CD4-positive, alpha-beta T cell treated with Interferon alpha-2 for 1 hour (primary cell): ENCODE results near the gene DEDD.
A peak's percentile ranks its signal among the peaks of the same experiment; 100 is the strongest.
"Not testable (repeated sequence)": the region's sequence is repeated elsewhere in the genome, so short reads cannot be mapped to it uniquely, and the experiment has no call there.

ENCODE experiments used
- DNase-seq, 2 donors: peaks; one replicate each; pipeline ENCODE4 v3.0.0-alpha.2; 2020 to 2022

The DEDD gene

DNA sequence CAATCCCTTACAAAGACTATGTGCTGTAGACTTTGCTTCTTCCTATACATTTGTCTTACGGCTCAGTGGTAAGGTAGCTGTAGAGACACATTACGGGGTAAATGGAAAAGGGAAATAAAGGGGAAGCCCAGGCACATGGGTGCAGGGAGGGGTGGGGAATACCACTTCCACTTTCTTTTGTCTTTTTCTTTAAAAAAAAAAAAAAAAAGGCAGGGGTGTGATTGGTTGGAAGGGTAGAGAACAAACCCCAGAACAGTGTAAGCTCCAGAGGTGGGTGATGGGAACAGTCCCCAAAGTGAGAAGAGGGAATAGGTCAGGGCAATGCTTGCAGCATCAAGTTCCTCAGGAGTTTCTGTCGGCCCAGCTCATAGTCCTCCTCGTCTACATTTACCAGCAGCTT, 10.6 kb downstream of the DEDD start:
- peak in 1 of 2 donors; percentile 19 for DNase-seq

DNA sequence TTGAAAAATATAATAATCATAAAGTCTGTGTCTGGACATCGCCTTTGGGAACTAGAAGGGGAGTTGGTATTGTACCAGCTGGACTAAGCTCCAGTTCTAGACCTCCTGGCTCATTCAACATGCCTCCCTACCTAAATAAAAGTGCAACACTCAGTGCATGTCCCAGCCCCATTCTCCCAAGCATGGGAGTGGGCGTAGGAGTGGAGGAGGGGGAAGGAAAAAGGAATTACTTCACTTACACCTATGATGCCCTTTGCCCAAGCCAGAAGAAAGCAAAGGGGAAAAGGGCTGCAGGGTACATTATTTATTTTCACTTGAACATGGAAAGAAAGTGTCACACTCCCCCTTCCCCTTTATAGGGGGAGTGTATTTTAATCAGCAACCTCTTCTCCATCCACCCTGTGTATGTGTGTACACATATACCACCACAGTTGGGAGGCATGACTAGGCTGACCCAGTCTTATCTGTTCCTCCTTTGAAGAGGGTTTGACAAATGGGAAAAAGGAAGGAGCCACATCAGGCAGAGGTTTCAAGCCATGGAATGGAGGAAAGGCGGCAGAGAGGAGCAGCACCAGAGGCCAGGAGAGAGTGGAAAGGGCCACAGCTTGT, 11.3 kb downstream of the DEDD start:
- DNase-seq, result no peak

DNA sequence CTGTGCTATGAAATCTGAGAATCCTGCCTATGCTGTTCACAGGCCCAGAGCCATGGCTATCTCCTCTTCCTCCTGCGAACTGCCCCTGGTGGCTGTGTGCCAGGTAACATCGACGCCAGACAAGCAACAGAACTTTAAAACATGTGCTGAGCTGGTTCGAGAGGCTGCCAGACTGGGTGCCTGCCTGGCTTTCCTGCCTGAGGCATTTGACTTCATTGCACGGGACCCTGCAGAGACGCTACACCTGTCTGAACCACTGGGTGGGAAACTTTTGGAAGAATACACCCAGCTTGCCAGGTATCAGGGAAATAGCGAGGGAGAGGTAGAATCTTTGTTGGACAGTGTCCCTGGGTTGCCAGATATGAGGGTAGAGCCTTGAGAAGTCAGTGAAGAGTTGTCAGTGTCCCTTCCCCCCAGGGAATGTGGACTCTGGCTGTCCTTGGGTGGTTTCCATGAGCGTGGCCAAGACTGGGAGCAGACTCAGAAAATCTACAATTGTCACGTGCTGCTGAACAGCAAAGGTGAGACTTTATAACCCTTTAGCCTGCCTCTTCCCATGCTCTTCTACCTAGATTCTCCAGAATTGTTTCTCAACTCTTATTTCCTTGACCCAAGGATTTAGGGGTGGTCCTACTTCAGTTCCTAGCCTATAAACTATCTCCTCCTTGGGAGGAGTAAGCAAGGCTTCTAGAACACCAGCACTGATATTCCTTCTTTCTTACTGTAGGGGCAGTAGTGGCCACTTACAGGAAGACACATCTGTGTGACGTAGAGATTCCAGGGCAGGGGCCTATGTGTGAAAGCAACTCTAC, 13.2 kb downstream of the DEDD start:
- peak; percentile 71 to 84 for DNase-seq

GRCh38 chr1:161117759-161118581, 14.5 kb downstream of the DEDD start, which contains the start of the genes NIT1 and PFDN2:
Gene NIT1, plus strand, starts transcription at chr1:161118105. Its CDS starts 72 bp downstream, at chr1:161118177.
Gene PFDN2, minus strand, starts transcription at chr1:161118037. Its CDS starts 11 bp downstream, at chr1:161118026.
- DNase-seq, result peak; percentile 79 to 87

- not testable (repeated sequence) for DNase-seq
Observed at GRCh38 chr1:161115961-161116360, 16.5 kb downstream of the DEDD start.

DNA sequence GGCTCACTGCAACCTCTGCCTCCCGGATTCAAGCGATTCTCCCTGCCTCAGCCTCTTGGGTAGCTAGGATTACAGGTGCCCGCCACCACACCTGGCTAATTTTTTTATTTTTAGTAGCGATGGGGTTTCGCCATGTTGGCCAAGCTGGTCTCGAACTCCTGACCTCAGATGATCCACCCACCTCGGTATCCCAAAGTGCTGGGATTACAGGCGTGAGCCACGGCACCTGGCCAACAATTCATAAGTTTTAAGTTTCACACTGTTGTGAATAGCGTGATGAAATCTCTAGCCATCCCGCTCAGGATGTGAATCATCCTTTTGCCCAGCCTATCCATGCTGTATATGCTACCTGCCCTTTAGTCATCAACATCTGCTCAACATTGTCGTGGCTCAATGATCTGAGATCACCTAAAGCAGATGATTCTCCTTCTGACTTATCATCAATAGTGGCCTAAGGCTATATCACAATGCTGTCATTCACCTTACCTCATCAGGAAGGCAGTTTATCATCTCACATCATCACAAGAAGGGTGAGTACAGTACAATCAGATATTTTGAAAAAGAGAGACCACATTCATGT, 17.2 kb downstream of the DEDD start:
- DNase-seq, result no peak

- no peak for DNase-seq
Observed at GRCh38 chr1:161114556-161114955, 17.9 kb downstream of the DEDD start.

DNA sequence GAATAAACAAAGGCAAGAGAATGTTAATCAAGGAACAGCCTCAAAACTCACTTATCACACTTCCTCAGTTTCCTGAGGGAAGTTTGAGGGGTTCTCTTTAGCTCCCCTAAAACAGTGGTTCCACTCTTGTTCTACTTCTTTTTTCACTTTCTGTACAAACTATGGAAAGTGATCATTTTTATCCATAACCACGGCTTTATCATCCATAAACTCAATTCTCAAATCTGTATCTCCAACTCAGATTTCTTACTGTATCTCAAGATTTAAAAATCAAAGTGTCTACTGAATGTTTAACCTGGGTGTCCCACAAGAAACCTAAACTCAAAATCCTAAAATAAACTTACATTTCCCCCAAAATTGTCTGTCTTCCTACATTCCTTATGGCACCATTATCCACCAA, 18.6 kb downstream of the DEDD start:
- DNase-seq, result no peak

- no peak for DNase-seq
Observed at GRCh38 chr1:161111527-161111926, 20.9 kb downstream of the DEDD start.

DNA sequence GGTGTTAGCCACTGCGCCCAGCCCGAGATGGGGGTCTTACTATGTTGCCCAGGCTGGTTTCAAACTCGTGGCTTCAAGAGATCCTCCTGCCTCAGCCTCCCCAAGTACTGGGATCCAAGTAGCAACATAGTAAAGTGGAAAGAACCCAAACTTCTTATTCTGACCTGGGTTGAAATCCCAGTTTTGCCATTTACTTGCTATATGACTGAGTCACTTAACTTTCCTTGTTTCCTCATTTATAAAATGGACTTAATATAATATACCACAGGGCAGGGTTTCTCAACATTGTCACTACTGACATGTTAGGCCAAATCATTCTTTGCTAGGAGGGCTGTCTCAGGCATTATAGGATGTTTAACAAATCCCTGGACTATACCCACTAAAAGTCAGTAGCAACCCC, 21.4 kb downstream of the DEDD start:
- no peak for DNase-seq

DNA sequence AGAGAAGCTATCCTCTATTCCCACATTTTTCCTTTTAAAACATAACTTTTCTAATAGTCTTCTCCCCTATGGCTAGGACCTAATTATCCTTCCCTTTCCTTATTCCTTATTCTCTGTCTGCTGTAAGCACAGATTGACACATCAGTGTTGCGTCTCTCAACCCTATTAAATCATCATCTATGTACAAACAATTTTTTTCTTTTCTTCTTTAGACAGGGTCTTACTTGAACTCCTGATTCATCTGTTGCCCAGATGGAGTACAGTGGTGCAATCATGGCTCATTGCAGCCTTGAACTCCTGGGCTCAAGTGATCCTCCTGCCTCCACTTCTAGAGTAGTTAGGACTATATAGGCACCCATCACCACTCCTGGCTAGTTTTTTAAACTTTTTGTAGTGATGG, 26.0 kb downstream of the DEDD start:
- no peak for DNase-seq

- DNase-seq, result no peak
Observed at GRCh38 chr1:161100556-161100955, 31.9 kb downstream of the DEDD start.

DNA sequence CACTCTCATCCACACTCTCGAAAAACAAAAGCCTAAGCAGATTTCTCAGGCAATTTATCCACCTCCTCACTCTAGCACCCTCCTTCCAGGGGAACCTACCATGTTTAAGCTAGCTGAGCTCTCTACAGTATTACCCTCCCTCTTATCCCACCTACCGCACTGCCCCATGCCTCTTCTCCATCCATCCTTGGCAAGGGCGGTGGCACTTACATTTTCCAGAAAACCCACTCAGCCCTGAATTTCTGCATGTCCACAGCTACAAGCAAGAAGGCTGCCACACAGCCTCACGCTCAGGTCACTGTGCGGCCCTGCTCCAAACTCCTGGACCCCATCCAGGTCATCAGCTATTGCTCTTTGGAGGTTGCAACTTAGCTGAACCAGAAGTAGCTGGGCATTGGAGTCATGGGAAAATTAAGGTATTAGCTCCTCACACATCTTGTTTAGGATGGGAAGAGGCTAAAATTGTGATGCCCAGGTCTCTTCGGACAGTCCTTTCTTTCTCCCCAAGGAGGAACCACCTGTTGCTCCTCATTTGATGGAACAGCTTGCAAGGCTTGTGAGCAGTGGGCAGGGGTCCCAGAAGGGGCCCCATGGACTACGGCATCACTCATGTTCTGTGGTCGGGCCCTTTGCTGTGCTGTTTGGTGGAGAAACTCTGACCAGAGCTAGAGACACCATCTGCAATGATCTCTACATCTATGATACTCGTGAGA, 33.2 kb downstream of the DEDD start:
- DNase-seq, result no peak

- DNase-seq, result peak; percentile 73 to 89
Observed at GRCh38 chr1:161098210-161099068, 34.0 kb downstream of the DEDD start, which contains the start of gene KLHDC9. Gene KLHDC9, plus strand, starts transcription at chr1:161098361. Its CDS starts 175 bp downstream, at chr1:161098536.

GRCh38 chr1:161096530-161096929, 35.9 kb downstream of the DEDD start:
- no peak for DNase-seq

DNA sequence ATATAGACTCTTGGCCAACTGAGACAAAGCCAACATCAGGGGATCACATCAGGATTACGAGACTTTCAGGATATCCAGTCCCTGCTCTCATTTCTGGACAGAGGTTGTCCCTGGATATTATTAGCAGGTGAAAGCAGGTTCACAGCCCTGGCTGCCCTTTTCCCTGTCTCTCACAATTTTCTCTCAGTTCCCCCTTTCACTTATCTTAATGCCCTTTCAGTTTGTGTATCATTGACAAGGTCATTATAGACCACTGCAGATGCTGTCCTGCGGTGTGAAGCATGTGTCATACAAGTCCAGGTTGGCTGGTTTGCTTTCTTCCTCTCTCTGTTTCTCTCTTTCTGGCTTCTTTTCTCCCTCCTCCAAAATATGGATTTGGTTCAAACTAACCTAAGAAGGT, 36.5 kb downstream of the DEDD start:
- DNase-seq, result no peak

GRCh38 chr1:161095230-161095629, 37.2 kb downstream of the DEDD start:
- no peak for DNase-seq

GRCh38 chr1:161094481-161094880, 38.0 kb downstream of the DEDD start:
- DNase-seq, result no peak

DNA sequence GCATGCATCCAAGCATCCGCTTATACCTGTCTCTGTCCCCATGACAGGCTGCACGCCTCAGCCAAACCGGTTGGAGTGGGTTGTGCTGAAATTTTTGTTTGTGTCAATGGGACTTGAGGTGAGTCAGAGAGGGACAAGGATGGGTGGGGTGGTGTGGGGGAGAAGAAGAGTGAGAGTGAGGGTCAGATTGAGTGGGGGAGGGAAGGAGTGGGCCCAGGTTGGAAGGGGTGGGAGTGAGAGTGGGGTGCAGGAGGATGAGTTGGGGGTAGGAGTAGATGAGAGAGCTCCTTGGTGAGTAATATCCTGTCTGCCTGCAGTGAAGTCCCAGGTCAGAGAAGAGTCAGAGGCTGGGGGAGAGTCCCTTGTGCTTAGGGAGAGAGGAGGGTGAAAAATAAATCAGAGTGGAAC, 39.8 kb downstream of the DEDD start:
- no peak for DNase-seq

- DNase-seq, result no peak
Observed at GRCh38 chr1:161091796-161092507, 40.5 kb downstream of the DEDD start.

- no peak for DNase-seq
Observed at GRCh38 chr1:161091093-161091492, 41.4 kb downstream of the DEDD start.
